Activated CD4-positive, CD25-positive, alpha-beta regulatory T cell treated with anti-CD3 and anti-CD28 coated beads, Interleukin-2, amount 50 U/mL, for 72 hours (primary cell): ENCODE measurements around the gene DDRGK1.
A peak's percentile ranks its signal among the peaks of the same experiment; 100 is the strongest.

Experiments used
- DNase-seq: peaks from one replicate; pipeline ENCODE4 v3.0.0; 2021

Gene DDRGK1

DNA sequence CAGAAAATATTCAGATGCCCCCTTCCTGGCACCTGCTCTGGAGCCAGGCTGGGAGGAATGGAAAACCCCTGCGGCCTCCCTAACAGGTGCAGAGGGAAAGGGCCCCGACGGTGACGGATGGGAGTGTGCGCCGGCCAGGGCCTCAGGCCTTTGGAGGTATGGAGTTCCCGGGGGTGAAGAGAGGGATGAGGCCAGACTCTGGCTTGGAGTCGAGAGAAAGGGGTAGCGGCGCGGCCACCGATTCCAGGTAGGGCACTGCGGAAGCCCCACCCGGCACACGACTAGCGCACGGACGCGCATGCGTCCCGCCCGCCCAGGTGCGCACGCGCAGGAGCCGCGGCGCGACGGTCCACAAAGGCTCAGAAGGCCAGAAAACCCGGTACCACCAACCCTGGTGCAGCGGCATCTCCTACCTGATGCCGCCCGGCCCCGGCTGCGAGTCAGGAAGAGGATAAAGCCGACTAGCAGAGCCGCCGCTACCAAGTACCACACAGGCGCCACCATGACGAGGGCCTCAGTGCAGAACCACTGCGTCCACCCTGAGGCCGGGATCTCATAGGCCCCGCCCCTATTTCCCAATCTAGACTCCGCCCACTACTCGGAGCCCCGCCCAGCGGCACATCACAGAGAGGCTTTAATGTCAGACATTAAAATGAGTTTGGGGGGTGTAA lies at the start of gene DDRGK1:
TSS of gene DDRGK1 (minus strand) at position 559 of the 671 bp plus-strand sequence. CDS start at position 504, 55 bp downstream.
- peak; percentile 94 for DNase-seq

DNA sequence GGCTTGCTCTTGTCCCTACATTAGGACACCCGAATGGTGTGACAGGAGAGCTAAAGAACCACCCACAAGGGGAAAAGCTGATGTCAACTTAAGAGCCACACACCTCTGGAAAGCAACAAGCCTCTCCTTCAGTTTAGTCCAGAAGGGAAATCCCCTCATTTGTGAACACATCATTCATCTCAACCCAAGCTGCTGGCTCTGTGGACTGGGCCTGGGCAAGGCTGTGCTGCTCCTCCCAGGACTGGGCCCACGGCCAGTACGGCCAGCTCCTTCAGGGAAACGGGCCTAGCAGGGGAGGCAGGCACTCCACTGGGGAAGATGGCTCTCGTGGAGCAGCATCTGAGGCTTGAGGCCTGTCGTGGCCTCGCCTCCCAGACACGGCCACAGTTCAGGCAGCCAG lies 47.3 kb upstream of the DDRGK1 start:
- no peak for DNase-seq

DNA sequence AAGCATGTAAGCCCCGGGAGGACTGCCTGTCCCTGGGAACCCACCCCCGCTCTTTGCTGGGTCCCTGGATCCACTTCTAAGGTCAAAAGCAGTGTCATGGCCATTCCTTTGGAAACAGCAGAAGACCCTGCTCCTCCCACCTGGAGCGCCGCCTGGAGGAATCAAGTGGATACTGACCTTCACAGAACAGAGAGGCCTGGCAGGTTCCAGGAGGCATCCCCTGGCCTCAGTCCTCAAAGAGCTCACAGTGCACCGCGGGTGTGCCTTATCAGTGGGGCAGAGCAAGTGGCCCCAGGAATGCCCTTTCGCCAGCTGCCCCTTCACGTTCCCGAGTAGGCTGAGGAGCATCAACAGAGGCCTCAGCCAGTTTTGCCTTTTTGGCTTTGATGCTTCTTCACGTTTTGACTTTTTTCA lies 45.6 kb upstream of the DDRGK1 start:
- DNase-seq, result no peak

GRCh38 chr20:3248993-3249347 lies 44.5 kb upstream of the DDRGK1 start:
- DNase-seq, result no peak

GRCh38 chr20:3248167-3248992 lies 43.9 kb upstream of the DDRGK1 start:
- no peak for DNase-seq

DNA sequence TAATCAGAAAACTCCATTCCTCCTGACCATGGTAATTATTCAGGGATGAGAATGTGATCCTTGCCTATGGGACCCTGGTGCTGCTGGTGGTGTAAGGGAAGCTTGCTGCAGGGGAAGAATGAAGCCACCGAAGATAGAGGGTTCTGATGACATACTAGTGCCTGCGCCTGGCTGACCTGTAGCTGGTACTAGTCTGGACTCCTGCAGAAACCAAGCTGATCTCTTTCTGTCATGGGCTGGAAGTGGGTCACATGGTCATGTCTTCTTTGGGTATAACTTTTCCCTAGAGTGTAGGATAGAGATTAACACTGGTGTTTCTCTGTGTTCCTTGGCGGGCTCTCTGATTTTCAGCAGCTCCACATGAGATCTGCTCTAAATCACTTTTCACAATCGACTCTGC lies 43.2 kb upstream of the DDRGK1 start:
- DNase-seq, result no peak

DNA sequence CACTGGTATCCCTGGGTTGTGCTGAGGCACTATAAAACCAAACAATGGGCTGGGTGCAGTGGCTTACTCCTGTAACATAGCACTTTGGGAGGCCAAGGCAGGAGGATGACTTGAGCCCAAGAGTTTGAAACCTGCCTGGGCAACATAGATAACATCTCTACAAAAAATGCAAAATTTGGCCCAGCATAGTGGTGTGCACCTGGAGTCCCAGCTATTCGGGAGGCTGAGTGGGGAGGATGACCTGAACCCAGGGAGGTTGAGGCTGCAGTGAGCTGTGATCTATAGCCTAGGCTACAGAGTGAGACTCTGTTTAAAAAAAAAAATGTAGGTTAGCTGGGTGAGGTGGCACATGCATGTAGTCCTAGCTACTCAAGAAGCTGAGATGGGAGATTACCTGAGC lies 42.2 kb upstream of the DDRGK1 start:
- DNase-seq, result no peak

DNA sequence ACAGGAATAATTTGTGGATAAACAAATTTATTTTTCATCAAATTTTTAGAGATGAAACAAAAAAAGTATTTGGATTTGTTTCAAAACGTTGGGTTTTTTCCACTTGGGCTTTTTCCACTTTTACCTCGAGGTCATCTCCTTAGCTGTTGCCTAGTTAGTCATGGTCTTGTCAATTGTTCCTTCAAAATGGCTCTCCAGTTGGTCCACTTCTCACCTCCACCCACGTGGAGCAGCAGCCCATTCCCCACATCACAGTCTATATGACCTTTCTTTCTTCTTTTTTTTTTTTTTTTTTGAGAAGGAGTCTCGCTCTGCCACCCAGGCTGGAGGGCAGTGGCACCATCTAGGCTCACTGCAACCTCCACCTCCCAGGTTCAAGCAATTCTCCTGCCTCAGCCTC lies 41.2 kb upstream of the DDRGK1 start:
- no peak for DNase-seq

DNA sequence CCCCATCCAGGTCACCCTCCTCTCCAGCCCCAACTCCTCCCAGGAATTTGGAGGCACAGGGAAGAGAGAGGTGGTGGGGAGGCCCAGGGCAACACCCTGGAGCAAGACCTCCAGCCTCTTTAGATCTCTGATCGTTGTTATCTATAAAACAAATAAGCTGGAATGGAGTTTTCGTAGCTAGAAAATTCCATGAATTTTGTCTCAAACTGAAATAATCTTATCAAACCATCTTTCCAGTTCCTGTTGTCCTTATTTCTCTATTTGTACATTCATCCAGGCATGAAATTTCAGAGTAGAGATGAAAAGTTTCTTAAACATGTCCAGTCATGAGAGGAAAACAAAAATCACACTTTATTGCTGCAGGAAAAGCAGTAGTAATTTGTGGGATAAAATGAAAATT lies 40.7 kb upstream of the DDRGK1 start:
- no peak for DNase-seq

DNA sequence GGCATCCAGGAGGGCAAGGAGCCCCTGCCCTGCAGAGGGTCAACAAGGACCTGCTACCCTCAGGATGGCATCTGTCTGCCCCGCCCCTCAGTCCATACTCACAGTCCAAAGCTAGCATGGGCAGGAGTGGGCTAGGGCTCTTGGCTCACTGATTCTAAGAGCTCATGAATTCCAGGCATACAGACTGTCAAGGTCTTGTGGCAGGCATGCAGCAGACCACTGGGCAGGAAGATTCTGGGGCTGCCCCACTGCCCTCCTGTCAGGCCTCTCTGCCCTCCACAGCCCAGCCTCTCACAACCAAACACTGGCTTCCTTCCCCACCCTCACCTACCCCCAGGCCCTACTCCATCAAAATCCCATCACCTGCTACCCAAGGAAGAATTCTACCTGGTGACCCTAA lies 40.1 kb upstream of the DDRGK1 start:
- DNase-seq, result no peak

GRCh38 chr20:3243718-3244358 lies 39.4 kb upstream of the DDRGK1 start:
- no peak for DNase-seq

DNA sequence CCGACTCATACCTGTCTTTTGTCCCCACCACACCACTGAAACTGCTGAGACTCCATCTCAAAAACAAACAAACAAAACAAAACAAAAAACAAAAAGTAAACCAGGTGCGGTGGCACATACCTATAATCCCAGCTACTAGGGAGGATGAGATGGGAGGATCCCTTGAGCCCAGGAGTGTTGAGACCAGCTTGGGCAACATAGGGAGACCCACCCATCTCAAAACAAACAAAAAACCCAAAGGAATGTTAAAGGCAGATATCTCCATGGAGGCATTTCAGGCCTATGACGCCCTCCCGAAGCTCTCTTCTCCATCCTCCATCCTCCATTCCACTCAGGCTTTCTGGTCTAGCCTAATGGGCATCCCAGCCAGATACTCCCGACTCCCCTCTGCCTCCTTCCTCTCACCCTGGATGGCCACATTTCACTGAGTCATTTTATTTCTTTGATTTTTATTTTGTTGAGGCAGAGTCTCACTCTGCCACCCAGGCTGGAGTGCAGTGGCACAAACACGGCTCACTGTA lies 37.8 kb upstream of the DDRGK1 start:
- no peak for DNase-seq

DNA sequence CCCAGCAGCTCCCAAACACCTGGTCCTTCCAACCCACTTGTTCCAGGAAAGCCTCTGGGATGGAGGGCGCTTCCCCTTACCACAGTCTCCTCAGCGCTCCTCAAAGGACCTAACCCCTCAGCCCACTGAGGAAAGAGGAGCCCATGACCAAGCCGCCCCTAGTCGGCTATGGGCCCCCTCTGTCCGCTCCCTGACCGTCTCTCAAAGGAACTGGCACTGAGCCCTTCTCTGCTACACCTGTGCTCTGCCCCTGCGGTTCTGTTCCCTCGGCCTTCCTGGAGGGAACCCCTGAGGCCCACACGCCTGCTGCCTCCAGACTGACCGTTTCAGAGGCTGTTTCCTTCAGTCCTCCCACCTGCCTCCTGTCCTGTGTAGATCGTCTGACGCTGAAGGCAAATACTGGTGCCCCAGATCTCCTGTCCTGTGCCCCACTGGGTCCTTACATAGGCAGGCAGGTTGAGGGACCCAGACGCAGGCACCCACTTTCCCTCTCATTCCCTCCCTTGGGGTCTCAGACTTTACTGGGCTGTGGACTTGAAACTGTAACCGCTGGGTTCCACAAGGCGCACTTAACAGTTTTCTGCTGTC lies 36.4 kb upstream of the DDRGK1 start:
- DNase-seq, result no peak

DNA sequence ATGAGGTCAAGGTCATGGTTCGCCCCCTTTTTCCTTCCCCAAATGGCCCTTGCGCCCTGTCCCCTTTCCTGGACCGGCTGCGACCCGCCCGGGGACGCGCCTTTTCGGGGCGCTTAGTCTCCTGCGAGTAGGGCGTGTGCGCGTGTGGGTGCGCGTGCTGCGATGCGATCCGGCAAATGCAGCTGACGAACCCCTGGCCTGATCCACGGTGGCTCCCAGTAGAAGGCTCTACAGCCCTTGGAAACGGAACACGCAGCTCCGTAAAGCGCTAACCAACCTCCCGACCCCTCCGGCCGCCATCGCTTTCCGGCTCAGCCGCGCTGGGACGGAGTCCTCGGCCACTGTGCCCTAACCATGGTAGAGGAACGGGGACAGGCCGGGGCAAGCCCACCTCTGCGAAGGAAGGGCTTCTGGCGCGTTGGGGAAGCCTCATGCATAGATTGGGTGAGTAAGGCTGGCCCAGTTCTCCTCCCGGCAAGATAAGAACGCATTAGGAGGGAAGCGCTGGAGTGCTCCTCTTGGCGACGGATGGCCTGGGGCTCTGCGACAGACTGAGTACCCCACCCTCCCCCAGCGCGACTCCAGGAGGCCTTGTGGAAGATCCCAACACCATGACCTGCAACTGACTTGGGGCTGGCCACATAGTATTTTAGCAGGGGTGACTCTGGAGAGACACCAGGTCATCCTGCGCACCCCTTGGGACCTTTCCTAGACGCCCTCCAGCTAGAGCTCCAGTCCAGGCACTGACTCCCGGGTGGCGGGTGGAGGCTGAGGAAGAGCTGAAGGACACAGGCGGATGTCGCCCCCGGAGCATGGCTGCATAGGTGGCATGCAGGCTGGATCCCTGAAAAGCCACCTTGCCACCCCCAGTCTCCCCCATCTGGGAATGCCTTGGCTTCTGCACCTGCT lies 35.6 kb upstream of the DDRGK1 start:
- DNase-seq, result no peak

GRCh38 chr20:3239026-3239866 lies 34.8 kb upstream of the DDRGK1 start, which contains the start of gene SLC4A11:
Gene SLC4A11 (minus strand): TSS chr20:3239190. CDS start chr20:3239137, 53 bp downstream.
- DNase-seq, result no peak

DNA sequence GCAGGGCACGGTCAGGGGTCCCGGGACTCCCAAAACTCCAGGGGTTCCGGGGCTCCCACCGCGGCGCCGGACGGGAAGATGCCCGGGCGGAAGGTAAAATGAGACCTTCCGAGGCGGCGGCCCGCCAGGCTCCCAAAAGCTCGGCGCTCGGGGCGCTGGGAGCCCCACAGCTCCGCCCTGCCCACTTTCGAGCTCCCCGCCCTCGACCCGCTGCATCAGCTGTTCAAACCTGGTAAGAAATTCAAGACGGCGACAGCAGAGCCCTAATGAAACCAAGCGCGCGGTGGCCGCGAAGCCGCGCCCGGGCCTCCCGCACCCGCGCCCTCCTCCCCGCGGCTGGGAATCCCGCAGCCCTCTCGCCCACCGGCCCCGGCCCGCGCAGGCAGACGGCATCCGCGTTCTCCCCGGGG lies 34.1 kb upstream of the DDRGK1 start:
- no peak for DNase-seq

DNA sequence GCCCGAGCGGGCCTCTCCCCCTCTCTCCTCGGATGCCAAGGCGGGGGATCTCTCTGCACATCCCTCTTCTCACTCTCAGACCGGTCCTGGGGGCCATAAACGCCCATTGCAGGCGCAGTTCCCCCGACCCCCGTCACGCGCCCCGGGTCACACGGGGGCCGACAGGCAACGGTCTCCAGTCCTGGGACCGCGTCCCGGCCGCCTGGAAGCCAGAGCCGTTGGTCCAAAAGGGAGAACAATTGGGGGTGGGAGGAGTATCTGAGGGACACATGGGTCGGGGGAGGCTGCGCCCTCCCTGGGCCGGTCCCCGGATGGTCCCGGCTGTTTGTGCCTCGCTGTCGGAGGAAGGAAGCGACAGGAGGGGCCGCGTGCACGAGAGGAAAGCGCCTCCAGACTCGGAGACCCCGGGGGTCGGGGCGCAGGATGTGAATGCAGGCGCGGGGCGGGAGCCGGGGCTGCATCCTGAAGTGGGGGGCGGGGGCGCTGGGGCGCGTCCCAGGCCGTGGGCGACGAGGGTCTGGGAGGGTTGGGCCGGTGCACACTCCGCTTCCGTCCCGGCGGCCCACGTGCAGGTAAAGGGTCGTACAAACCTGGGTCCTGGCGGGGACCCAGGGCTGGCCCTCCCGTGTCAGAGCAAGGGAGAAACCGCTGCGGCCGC lies 33.6 kb upstream of the DDRGK1 start:
- DNase-seq, result no peak

GRCh38 chr20:3237011-3237957 lies 32.8 kb upstream of the DDRGK1 start:
- no peak for DNase-seq

DNA sequence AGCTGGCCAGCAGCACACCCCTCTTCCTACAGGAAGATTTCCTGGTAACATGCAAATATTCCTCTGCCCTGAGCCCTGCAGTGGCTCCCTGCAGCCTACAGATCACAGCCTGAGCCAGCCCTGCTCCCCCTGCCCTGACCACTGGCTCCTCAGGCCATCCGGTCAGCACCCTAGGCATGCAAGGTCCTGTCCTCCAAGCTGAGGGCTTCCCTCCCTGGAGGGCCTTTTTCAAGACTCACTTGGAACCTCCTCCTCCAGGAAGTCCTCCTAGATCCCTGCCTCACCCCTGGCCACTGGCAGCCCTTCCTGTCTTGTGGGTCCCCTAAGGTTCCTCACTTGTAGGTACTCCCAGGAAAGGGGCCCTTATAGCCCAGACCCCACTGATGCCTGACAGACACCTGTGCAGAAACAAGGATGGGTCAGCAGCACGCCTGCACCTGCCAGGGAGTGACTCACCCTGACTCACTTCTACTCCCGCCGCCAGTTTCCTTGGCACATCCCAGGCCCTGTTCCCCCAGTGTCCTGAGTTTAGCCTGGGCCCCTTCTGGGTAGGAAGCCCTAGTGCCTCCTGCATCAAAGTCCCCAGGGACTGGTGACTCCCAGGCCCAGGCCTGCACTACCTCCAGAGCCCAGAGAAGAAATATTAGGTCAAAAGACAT lies 31.3 kb upstream of the DDRGK1 start:
- no peak for DNase-seq
